GM10248 (cell line): ENCODE data around the gene RHBDF2.

ENCODE experiments used
- CTCF ChIA-PET: fragments of 300-600 bp; sonication (Branson Sonifier 250); formaldehyde crosslinking; extraction: SDS; loops from one replicate; lab custom pipeline; 2021; ENCODE audit warnings: antibody characterized with exemption; lab: Yijun Ruan, JAX
- POLR2A ChIA-PET: fragments of 350-650 bp; sonication (Branson Sonifier 250); formaldehyde crosslinking; extraction: SDS; loops from one replicate; lab custom pipeline; 2020; ENCODE audit warnings: antibody characterized with exemption; lab: Yijun Ruan, JAX
- DNase-seq: peaks from one replicate; pipeline ENCODE4 v3.0.0; 2012; ENCODE audit errors: extremely low spot score
- CTCF ChIP-seq: IDR thresholded peaks from 2 replicates; pipeline ENCODE4 v1.5.1; 2012; ENCODE audit warnings: mild to moderate bottlenecking, low read depth; ENCODE audit errors: extremely low read depth, missing control alignments, control extremely low read depth

Gene RHBDF2

GRCh38 chr17:76444518-76445311 is 56.5 kb downstream of the RHBDF2 start:
- no peak for TF ChIP-seq CTCF
- ChIA-PET CTCF (interaction anchor here (1.3 to 2.1 kb wide), 5 partner anchors 10 to 47 kb away, joined by 4 to 8 read pairs (median 7); no protein-coding TSS in a partner anchor), POLR2A (no interaction called here)
- no peak for DNase-seq

GRCh38 chr17:76442341-76443338 is 58.6 kb downstream of the RHBDF2 start:
- TF ChIP-seq CTCF = no peak
- DNase-seq = no peak
- ChIA-PET POLR2A (no interaction called here), CTCF (interaction anchor here (1.1 to 1.2 kb wide), 2 partner anchors 15 to 64 kb away, joined by 3 to 4 read pairs; no protein-coding TSS in a partner anchor)

DNA sequence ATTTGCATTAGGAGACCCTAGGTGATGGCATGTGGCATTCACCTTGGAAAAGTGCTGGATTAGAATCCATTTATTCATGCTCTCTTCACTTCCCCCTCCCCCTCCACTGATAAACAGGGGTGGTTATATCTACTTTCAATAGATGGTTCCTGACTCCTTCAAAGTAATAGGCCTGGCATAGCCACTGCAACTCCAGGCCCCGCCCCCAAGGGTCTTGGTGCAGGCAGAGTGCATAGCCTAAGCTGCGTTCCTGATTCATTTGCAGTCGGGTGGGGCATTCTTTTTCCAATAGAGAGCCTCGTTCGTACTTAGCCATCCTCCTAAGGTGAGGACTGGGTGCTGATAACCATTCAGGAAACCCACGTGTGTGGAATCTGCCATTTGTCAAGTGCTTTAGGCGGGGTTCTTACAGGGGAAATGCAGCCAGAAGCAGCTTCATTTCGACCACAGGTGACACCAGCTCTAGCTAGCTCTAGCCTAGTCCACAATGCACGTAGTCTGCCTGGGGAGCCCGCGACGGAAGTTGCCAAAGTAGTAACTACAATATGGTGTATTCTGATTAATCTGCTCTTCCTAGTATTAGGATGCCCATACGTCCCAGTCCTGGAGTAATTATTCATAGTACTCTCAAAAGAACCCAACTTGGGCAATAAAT is 59.4 kb downstream of the RHBDF2 start:
- no peak for TF ChIP-seq CTCF
- CTCF ChIA-PET = no interaction called here
- DNase-seq = no peak
- POLR2A ChIA-PET = no interaction called here

GRCh38 chr17:76440751-76441362 is 60.4 kb downstream of the RHBDF2 start:
- TF ChIP-seq CTCF = no peak
- no peak for DNase-seq
- ChIA-PET POLR2A (no interaction called here), CTCF (interaction anchor here (0.7 kb wide), 1 partner anchor 259 kb away, joined by 3 read pairs; no protein-coding TSS in a partner anchor)

- POLR2A ChIA-PET = no interaction called here
- TF ChIP-seq CTCF = no peak
- CTCF ChIA-PET = interaction anchor here (1.9 to 5.4 kb wide), 3 partner anchors 9 to 42 kb away, joined by 6 to 25 read pairs (median 8); no protein-coding TSS in a partner anchor
- DNase-seq = no peak
These were observed 61.8 kb downstream of the RHBDF2 start for GRCh38 chr17:76439314-76439928.
